ENCODE results near the gene GSTA2.

GSTA2 gene

DNA sequence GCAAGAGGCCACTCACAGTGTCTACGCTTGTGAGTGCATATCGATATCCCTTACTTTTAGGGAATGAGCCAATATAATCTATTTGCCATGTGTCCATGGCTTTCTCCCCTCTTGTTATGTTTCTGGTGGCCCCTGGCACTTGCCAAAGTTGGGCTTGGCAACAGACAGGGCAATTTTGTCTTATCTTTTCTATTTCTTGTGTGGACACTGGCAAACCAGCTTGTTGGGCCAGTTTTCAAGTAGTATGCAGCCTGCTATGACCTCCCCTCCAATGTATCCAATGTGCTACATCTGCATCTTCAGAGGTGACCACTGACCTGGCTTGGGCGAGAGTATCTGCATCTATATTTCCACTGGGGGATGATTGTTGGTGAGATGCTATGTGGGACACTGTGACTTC, 29.2 kb downstream of the GSTA2 start:
- H3K27ac ChIP-seq (ENCODE audit: low read length): no peak overlapping the region
- no peaks in the 10 kb centered on the region for H3K36me3 ChIP-seq (replicated peaks; ENCODE audit: insufficient read depth, low read length)
- no peaks in the 10 kb centered on the region for H3K9me3 ChIP-seq (replicated peaks; ENCODE audit: insufficient read depth, low read length)
- H4K20me1 ChIP-seq (ENCODE audit: insufficient read depth, low read length): no peaks in the 10 kb centered on the region
- no peaks in the 10 kb centered on the region for H3K9me2 ChIP-seq (replicated peaks; ENCODE audit: insufficient read depth, low read length)
- H3F3A ChIP-seq (ENCODE audit: insufficient read depth, low read length): no peaks in the 10 kb centered on the region
- no peak for TF ChIP-seq EZH2phosphoT487 (IDR thresholded peaks at IDR 0.05; ENCODE audit: low read length)
- TF ChIP-seq, protein P1, sequence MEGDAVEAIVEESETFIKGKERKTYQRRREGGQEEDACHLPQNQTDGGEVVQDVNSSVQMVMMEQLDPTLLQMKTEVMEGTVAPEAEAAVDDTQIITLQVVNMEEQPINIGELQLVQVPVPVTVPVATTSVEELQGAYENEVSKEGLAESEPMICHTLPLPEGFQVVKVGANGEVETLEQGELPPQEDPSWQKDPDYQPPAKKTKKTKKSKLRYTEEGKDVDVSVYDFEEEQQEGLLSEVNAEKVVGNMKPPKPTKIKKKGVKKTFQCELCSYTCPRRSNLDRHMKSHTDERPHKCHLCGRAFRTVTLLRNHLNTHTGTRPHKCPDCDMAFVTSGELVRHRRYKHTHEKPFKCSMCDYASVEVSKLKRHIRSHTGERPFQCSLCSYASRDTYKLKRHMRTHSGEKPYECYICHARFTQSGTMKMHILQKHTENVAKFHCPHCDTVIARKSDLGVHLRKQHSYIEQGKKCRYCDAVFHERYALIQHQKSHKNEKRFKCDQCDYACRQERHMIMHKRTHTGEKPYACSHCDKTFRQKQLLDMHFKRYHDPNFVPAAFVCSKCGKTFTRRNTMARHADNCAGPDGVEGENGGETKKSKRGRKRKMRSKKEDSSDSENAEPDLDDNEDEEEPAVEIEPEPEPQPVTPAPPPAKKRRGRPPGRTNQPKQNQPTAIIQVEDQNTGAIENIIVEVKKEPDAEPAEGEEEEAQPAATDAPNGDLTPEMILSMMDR (IDR thresholded peaks at IDR 0.05; ENCODE audit: low read length): no peak
- TF ChIP-seq EZH2 (optimal IDR thresholded peaks at IDR 0.05; ENCODE audit: low read depth, low read length): no peak
- no peaks in the 10 kb centered on the region for H3K79me2 ChIP-seq (ENCODE audit: low read length)
- no peak overlapping the region for H3K4me2 ChIP-seq (ENCODE audit: low read depth, low read length)
- H3K9ac ChIP-seq (ENCODE audit: low read length): no peak overlapping the region
- H3K4me3 ChIP-seq (ENCODE audit: low read length): no peak overlapping the region
- no peak for DNase-seq
- H2AFZ ChIP-seq (ENCODE audit: low read length): no peak overlapping the region
- no peaks in the 10 kb centered on the region for H3K27me3 ChIP-seq (replicated peaks; ENCODE audit: insufficient read depth, low read length)
- no peaks in the 10 kb centered on the region for H3K4me1 ChIP-seq (ENCODE audit: low read length)

GRCh38 chr6:52733172-52733571, 30.1 kb downstream of the GSTA2 start:
- TF ChIP-seq, protein P1 (IDR thresholded peaks at IDR 0.05; ENCODE audit: low read length): no peak
- TF ChIP-seq EZH2phosphoT487 (IDR thresholded peaks at IDR 0.05; ENCODE audit: low read length) (no peak), EZH2 (optimal IDR thresholded peaks at IDR 0.05; ENCODE audit: low read depth, low read length) (no peak)
- H3K27ac ChIP-seq (ENCODE audit: low read length): no peak overlapping the region
- no peaks in the 10 kb centered on the region for H3K9me3 ChIP-seq (replicated peaks; ENCODE audit: insufficient read depth, low read length)
- DNase-seq: no peak
- no peaks in the 10 kb centered on the region for H3K9me2 ChIP-seq (replicated peaks; ENCODE audit: insufficient read depth, low read length)
- H4K20me1 ChIP-seq (ENCODE audit: insufficient read depth, low read length): no peaks in the 10 kb centered on the region
- H2AFZ ChIP-seq (ENCODE audit: low read length): no peak overlapping the region
- H3K36me3 ChIP-seq (replicated peaks; ENCODE audit: insufficient read depth, low read length): no peaks in the 10 kb centered on the region
- no peak overlapping the region for H3K4me2 ChIP-seq (ENCODE audit: low read depth, low read length)
- no peaks in the 10 kb centered on the region for H3K79me2 ChIP-seq (ENCODE audit: low read length)
- H3K27me3 ChIP-seq (replicated peaks; ENCODE audit: insufficient read depth, low read length): no peaks in the 10 kb centered on the region
- H3K4me1 ChIP-seq (ENCODE audit: low read length): no peaks in the 10 kb centered on the region
- no peak overlapping the region for H3K4me3 ChIP-seq (ENCODE audit: low read length)
- no peaks in the 10 kb centered on the region for H3F3A ChIP-seq (ENCODE audit: insufficient read depth, low read length)
- no peak overlapping the region for H3K9ac ChIP-seq (ENCODE audit: low read length)

DNA sequence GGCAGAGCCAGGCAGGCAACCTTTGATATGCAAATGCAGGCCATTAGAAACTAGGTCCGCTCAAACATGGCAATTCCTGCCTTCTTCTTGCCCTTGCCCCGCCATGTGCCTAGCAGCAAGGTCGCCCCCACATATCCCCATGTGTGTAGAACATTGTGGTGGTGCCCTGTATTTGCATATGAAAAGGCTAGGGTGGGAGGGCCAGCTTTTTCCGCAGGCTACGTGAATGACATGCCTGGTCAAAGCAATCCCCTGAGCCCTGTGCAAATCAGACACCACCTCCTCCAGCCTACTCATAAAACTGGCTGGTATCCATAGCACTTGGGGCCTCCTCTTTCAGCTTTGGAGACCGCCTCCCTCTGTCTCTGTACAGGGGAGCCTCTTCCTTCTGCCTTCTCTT, 31.6 kb downstream of the GSTA2 start:
- no peak overlapping the region for H3K9ac ChIP-seq (ENCODE audit: low read length)
- no peaks in the 10 kb centered on the region for H3K27me3 ChIP-seq (replicated peaks; ENCODE audit: insufficient read depth, low read length)
- H3K9me3 ChIP-seq (replicated peaks; ENCODE audit: insufficient read depth, low read length): no peaks in the 10 kb centered on the region
- DNase-seq: no peak
- H4K20me1 ChIP-seq (ENCODE audit: insufficient read depth, low read length): no peaks in the 10 kb centered on the region
- H3K4me3 ChIP-seq (ENCODE audit: low read length): no peak overlapping the region
- H3F3A ChIP-seq (ENCODE audit: insufficient read depth, low read length): no peaks in the 10 kb centered on the region
- H3K4me1 ChIP-seq (ENCODE audit: low read length): no peaks in the 10 kb centered on the region
- no peak overlapping the region for H2AFZ ChIP-seq (ENCODE audit: low read length)
- H3K4me2 ChIP-seq (ENCODE audit: low read depth, low read length): no peak overlapping the region
- TF ChIP-seq EZH2 (optimal IDR thresholded peaks at IDR 0.05; ENCODE audit: low read depth, low read length) (no peak), EZH2phosphoT487 (IDR thresholded peaks at IDR 0.05; ENCODE audit: low read length) (no peak)
- TF ChIP-seq, protein P1 (IDR thresholded peaks at IDR 0.05; ENCODE audit: low read length): no peak
- H3K27ac ChIP-seq (ENCODE audit: low read length): no peak overlapping the region
- H3K9me2 ChIP-seq (replicated peaks; ENCODE audit: insufficient read depth, low read length): no peaks in the 10 kb centered on the region
- H3K36me3 ChIP-seq (replicated peaks; ENCODE audit: insufficient read depth, low read length): no peaks in the 10 kb centered on the region
- H3K79me2 ChIP-seq (ENCODE audit: low read length): no peaks in the 10 kb centered on the region

Data from MM.1S (cell line).